NT2/D1 (cell line): Measurements from ENCODE around the gene ZNF714.

Experiments
- SUZ12 ChIP-seq: IDR thresholded peaks from 2 replicates; pipeline ENCODE4 v1.6.1; 2011; ENCODE audit not compliant: insufficient read length, insufficient read depth; ENCODE audit errors: extremely low read depth
- ZNF274 ChIP-seq: IDR thresholded peaks from 2 replicates; pipeline ENCODE4 v1.6.1; 2011; ENCODE audit warnings: mild to moderate bottlenecking, low read depth, low read length

DNA sequence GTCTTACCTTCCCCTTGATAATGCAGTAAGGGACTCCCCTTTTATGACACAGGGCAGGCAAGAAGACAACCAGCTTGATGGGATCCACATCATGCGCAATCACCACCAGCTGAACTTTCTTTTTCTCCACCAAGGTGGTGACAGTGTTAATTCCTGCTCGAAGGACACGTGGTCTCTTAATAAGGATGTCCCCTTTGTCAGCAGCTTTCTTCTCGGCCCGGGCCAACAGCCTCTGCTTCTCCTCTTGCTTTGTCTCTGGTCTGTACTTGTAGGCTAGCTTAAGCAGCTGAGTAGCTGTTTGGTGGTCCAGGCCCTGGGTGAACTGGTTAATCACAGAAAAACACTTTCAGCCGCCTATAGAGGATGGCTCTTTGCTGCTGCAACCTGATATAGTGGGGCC is 67.9 kb downstream of the ZNF714 start:
- TF ChIP-seq SUZ12 (no peak), ZNF274 (no peak)
